ENCODE results near the gene TRIM69.
A peak's percentile ranks its signal among the peaks of the same experiment; 100 is the strongest.
"Not testable (repeated sequence)": the region's sequence is repeated elsewhere in the genome, so short reads cannot be mapped to it uniquely, and the experiment has no call there.

TRIM69 gene

DNA sequence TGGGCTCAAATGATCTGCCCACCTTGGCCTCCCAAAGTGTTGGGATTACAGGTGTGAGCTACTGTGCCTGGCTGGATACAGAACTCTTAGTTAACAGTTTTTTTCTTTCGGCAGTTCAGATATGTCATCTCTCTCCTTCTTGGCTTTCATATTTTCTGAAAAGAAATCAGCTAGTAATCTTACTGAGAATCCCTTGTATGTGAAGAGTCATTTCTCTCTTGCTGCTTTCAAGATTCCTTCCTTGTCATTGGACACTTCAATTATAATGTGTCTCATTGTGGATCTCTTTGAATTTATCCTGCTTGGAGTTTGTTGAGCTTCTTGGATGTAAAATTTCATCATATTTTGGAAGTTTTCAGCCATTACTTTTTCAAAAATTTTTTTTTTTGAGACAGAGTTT lies 17.0 kb downstream of the TRIM69 start:
- no peak for DNase-seq

DNA sequence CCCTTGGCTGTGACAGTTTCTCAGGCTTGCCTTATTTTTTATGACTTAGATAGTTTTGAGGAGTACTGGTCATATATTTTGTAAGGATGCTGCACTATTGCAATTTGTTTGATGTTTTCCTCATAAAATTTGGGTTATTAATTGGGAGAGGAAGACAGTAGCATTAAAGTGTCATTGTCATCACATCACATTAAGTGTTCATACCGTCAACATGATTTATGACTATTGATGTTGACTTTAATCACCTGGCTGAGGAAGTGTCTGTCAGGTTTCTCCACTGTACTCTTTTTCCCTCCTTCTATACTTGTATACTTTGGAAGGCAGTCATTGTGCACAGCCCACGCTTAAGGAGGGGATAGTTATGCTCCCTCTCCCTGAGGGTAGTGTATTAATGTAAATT lies 26.9 kb downstream of the TRIM69 start:
- no peak for DNase-seq

DNA sequence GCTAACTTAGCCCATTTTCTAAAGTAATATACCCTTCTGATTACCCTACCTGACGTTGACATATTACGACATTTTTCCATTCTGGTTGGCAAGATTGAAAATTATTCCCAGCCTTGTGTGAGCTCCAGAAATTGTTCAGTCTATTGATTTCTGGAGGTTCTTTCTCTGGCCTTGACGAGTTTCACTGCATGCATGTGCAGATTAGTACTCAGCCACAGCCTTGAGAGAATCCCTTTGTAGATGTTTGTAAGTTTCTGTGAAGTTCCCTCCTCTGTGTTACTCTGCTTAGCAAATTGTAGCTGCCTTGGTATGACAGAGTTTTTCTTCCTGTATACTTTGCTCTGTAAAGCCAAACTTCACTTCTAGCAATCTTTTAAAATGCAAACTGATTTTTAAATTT lies 27.5 kb downstream of the TRIM69 start:
- DNase-seq = no peak

DNA sequence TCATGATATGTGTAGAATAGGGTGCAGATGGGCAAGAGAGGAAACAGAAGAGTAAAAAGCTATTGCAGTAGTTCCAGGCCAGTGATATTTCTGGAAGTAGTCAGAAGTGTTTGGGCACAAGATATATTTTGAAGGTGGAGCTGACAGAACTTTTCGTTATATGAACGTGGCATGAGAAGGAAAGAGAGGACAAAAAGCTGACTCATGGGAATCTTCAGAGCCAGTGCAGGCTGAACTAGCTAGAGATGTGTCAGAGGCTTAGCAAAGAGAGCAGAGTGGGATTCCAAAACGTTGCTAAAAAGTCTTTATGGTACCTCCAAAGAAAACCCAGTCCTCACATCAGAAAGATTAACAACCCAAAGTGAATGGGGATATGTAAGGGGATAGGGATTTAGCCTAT lies 28.7 kb downstream of the TRIM69 start:
- DNase-seq = no peak

DNA sequence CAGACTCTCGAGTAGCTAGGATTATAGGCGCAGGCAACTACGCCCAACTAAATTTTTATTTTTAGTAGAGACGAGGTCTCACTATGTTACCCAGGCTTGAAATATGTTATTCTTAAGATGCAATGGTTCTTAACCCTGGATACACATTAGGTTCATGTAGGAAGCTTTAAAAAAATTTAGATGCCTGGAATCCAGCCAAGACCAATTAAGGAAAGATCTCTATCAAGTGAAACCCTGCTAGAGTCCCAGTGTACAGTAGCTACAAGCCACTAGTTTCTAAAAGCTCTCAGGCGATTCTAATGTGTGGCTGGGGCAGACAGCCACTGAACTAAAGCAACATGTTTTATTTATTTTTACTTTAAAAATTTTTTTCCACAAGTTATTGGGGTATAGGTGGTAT lies 33.2 kb downstream of the TRIM69 start:
- DNase-seq = no peak

DNA sequence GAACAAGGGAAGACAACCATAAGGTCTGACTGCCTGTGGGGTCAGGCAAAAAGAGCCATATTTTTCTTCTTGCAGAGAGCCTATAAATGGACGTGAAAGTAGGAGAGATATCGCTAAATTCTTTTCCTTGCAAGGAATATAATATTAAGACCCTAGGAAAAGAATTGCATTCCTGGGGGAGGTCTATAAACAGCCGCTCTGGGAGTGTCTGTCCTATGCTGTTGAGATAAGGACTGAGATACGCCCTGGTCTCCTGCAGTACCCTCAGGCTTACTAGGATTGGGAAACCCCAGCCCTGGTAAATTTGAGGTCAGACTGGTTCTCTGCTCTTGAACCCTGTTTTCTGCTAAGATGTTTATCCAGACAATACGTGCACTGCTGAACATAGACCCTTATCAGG lies 34.4 kb downstream of the TRIM69 start:
- not testable (repeated sequence) for DNase-seq

DNA sequence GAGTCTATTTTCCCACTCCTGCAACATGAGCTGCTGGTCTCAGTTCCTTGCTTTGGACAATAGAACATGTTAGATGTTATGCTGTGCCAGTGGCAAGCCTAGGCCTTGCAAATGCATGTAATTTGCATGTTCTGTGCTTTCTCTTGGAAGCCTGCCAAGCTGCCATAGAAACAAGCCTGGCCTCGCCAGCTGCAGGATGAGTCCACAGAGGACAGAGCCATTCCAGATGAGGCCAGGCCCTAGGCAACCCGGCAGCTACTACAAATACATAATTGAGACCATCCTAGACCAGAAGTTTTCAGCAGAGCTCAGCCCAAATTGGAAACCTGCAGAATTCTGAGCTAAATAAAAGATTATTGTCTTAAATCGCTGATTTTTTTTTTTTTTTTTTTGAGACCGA lies 39.6 kb downstream of the TRIM69 start:
- no peak for DNase-seq

DNA sequence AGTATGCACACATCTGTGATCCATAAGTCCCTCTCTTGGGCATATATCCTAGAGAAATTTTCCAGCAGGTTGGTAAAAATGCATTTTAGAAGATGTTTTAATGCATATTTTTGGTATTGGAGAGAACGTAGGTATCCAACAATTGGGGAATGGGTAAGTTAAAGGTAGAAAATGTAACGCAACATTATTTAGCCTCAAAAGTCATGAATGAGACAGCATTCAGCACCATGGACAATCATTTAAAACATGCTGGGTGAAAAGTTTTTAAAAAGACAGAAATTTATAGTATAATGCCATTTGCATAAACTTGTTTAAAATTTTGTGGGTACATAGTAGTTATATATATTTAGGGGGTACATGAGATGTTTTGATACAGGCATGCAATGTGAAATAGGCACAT lies 43.4 kb downstream of the TRIM69 start:
- no peak for DNase-seq

DNA sequence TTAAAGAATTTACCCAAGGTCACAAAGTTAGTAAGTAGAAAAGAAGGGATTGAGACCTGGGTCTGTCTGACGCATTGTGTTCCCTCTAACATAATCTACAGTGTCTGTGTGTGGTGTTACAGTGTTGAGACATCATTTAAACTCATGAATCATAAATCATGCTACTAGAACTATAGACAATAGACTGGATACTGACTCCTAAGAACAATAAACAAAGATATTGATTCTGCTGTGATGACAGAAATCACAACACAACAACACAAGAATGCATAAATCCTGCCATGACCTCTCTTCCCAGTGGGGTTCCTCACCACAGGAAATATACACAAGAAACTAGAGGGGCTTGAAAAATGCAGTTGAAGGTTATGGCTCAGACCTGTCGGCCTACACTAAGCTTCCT lies 44.3 kb downstream of the TRIM69 start:
- no peak for DNase-seq

DNA sequence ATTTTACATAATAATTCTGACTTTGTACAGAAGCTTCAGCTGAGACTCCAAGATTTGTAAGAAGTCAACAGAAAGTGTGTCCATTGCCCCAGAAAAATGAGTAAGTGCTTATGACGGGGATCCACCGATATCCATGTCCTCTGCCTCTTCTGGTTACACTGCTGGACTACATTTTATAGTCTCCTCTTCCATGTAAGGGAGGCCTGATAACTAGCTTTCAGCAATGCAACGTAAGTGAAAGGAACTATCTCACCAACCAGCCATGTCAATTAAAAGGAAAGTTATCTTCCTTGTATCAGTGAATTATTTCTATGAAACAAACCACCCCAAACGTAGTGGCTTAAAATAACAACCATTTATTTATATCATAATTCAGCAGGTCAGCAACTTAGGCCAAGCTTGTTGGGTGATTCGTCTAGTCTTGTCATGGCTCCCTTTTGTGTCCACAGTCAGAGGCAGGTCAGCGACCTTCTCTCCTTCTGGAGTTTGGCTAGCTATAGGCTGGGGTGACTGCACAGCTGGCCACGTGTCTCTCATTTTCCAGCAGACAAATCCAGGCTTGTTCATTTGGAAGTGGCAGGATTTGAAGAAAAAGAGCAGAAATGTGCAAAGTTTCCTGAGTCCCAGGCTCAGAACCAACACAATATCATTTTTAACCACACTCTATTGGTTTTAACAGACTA lies 44.9 kb downstream of the TRIM69 start:
- no peak for DNase-seq

DNA sequence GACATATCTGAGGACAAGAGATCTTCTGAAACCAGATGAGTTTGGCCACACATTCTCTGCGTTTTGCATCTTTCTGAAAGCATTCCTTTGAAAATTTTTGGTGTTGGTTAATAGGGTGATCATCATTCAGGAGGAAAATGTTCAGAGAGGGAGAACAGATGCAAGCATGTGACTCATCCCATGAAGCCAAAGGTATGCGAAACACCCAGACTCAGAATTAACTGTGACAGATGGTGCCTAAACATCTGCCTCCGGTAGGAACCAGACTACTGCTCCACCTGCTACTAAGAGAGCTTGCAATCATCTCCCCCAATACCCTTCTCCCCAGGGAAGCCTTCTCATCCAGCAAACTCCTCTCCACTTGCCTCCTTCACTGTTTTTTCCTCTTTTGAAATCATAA lies 46.2 kb downstream of the TRIM69 start:
- no peak for DNase-seq

DNA sequence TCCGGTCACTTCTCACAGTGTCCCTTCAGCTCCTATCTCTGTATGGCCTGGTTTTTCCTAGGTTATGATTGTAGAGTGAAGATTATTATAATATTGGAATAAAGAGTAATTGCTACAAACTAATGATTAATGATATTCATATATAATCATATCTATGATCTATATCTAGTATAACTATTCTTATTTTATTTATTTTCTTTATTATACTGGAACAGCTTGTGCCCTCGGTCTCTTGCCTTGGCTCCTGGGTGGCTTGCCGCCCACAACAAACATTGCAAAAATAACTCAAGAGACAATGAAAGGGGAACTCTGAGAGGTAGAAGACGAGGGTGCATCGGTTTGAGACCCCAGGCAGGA lies 48.6 kb downstream of the TRIM69 start:
- not testable (repeated sequence) for DNase-seq

DNA sequence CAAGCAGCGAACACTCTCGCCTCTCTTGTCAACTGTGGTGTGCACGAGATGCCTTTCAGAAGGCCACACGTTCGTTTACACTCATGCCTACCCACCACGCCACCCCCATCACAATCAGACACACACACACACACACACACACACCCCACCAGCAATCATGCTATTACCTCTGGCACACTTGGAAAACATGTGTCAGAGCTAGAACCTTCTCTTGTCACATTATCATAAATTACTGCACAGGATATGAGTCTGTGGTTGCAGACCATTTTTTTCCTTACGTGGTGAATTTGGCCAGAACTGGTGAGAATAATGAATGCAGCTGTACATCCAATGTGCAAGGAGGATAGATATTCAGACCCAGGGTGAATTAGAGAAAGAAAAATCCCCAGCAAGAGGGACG lies 52.4 kb downstream of the TRIM69 start:
- no peak for DNase-seq

DNA sequence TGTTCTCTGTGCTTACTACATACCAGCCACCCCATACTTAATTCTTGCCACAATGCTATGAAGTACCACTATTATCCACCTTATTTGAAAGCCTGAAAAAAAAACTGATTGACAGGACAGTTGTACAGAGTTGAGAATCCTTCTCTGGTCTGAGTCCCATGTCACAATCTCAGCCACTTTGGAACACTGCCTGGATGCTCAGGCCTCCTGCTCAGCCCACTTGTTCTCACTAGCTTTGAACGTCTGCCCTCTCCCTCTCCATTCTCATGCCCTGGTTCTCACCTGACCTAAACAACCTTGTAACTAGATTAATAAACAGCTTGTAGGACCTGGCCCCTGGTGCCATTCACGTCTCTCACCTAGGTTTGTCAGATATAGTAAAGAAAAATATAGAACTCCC lies 53.9 kb downstream of the TRIM69 start:
- no peak for DNase-seq

DNA sequence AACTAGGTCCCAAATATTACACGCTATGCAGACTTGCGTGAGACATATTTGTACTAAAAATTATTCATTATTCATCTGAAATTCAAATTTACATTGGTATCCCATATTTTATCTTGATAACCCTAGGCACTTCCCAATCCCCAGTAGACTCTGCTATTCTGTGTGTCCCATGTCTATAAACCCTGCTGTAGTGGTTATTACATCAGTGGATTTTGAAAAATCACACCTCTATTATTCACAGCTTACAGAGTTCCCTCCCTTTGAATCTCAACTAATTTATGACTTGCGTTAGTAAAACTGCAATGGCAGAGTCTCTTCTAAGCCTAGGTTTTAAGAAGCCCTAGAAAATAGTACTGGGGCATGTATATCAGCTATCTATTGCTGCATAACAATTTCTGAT lies 54.3 kb downstream of the TRIM69 start:
- DNase-seq = no peak

DNA sequence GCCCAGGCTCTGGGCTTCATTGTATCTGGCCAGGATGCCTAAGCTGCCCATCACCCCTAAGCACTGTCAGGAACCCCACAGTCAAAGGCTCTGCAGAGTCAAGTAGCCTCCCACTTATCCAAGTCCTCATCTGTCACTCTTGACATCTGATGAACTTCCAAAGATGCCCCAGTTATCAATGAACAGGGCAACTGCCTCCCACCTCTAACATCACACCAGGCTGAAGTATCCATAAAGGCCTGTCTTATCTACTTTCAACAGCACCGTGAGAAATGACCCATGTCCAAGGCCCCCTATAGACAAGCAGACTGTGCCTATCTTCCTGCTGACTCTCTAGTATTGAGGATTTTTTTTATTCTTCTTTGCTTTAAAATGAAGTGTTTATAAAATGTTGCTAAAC lies 56.4 kb downstream of the TRIM69 start:
- DNase-seq = no peak

DNA sequence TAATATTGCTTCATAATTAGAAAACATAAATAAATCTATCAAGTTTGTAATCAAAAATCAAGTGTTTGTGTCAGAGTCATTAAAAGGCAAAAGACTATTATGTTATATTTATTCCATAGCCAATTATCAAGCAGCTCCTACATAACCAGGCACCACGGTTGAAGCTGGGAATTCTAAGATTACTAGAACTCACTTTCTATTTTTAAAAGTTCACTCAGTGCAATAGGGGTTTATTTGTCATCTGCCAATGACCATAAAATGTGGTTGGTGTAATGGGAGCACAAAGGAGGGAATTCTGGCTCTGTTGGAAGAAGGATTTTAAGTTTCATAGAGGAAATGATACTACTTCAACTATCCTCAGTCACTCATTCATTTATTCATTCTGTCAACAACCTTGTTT lies 57.7 kb downstream of the TRIM69 start:
- no peak for DNase-seq

DNA sequence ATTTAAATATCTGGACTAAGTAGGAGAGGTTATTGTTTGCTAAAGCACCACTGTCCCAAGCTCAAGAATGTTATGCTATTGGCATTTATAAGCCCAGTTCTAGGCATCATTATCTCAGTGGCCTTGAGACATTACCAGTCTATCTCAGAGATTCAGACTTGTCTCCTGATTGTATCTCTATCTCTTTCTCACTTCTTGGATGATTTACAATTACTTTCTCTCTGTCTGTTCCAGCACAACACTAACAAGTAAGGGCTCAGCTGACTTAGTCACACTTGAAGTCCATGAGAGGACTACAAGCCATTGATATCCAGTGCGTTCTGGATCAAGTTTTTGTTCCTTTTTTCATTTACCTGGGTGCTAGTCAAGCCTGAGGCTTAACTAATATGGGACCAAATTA lies 60.2 kb downstream of the TRIM69 start:
- DNase-seq = no peak

DNA sequence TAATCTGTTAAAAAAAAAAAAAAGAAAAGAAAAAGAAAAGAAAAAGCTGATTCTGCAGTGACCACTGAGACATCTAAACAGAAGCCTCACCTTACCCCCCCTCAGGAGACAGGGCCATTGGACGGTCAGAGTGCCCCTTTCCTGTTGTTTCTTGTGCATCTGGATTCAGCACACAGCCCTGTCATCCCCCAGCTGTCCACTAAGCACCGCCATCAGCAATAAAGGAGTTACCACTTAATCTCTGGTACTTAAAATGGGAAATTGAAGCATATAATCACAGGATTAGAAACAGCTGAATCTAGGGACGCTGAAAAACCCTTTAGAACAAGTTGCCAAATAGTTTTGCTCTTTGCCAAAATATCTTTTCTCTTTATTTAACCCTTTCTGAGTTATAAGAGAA lies 62.5 kb downstream of the TRIM69 start:
- no peak for DNase-seq

DNA sequence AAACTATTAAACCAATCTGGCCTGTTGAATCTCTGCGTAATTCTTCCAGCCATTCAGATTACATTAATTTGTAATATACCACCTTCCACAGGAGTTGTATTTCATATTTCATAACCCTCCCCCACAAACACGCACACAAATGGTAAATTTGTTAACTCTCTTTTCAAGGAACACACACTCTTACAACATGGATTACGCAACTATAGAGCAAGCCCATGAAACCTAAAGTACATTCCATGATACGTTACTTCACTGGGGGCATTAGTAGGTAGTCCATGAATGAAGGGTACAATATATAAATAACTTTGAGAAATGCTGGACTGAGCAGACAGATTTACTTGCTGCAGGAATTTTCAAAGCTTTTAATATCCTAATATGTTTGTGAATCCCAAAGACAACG lies 65.0 kb downstream of the TRIM69 start:
- peak; percentile 14 to 20 for DNase-seq

DNA sequence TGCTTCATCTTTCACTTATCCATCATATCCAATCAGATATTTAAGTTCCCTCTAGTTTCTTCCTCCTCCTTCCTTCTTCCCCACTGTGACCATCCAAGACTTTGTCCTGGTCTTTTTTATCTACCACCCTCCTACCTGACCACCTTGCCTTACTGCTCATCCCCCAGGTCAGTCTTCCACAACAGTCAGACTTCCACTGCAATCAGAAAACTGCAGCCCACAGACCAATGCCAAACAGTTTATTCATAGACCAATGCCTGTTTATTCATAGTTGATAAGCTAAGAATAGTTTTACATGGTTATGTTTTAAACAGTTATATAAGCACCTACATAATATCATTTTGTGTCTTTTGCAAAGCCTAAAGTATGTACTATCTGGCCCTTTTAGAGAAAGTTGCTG lies 65.5 kb downstream of the TRIM69 start:
- DNase-seq = no peak

DNA sequence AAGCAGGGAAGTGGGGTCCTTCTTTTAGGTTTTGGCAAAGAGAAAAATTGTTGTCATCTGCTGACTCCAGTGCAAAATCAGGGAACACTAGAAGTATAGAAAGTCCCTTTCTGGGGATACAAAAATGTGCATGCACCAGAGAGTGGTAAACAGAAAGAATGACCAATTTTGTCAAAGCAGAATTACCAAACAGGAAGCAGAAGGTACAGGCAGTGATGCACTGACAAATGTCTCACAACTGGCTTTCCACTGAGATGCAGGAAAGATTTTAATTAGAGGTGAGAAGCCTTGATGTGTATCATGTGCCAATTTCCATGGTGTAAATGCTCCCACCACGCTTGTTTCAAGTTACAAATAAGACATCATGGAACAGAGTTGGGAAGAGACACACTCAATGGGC lies 66.0 kb downstream of the TRIM69 start:
- no peak for DNase-seq

DNA sequence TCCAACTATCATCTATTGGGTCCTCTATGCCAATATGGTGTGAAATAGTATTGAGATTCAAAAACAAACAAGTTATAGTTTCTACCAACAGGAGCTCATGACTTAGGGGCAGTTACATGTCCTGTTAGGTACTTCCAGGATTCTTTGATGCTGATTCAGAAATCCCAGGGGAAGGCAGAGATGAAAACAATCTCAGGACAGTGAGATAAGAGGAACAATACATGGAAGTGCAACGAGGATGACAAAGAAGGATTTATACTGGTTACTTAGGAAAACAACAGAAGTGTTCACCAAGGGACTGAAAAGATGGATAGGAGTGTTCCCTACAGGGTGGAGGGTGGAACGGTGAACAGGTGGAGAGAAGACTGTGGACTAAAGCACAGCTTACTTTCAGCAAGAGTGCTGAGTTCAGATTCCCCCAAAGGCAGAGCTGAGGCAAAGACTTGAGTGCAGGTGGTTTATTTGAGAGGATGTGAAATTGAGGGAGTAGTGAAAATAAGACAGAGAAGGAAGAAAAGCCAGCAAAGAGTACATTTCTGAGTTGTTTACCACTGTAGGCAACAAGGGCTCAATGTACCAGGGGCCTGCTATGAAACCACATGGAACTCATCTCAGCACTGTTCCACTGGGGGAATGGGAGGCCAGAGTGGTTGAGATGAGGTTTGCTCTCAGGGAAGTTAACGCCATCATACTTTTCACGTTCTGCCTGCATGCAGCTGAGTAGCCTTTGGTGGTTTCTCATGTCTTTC lies 68.1 kb downstream of the TRIM69 start:
- no peak for DNase-seq

DNA sequence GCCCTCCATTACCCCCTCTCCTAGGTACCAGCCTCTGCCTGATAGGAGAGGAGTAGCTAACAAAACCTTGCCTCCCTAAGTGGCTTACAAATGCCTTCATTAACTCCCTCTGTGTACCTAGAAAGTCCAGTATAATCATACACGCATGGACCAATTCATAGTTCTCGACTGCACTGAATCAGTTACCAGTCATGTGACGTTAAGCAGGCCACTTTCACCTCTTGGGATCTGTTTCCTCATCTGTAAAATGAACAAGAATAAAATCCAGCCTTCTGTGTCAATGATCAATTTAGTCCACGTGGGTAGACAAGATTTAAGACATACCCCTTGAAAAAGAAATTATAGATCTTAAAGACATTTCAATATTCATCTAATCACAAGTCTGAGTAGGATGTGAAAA lies 72.2 kb downstream of the TRIM69 start:
- DNase-seq = no peak

DNA sequence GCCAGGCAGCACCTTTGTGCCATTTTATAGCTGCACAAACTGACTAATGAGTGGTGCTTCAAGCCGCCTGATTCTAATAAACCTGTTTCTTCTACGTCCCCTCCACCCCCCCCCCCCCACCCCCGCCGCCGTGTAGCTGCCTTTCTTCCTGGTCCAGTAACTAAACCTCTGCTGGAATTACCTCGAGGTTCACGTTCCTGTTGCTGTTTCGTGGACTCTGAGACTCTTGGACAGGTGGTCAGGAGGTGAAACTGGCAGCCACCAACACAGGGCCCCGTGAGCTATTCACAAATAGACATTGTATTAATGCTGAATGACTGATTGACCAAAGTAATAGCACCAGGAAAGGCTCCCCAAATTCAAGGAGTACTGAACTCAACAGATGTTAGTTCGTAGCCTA lies 73.9 kb downstream of the TRIM69 start:
- DNase-seq = no peak
